ENCODE data around the gene SULF2.
"Not testable (repeated sequence)": the region's sequence is repeated elsewhere in the genome, so short reads cannot be mapped to it uniquely, and the experiment has no call there.

The SULF2 gene

DNA sequence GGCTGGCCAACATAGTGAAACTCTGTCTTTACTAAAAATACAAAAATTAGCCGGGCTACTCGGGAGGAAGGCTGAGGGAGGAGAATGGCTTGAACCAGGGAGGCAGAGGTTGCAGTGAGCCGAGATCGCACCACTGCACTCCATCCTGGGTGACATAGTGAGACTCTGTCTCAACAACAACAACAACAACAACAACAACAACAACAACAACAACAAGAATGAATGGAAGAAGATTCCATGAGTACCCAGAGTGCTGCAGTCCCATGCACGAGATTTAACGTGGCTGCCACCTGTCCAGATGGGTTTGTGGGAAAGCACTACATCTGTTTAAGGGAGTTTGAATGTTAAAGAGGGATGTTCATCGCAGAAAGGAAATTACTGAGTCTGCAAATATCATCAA, 19.7 kb upstream of the SULF2 start:
- DNase-seq (ENCODE audit: low read depth): not testable (repeated sequence)

DNA sequence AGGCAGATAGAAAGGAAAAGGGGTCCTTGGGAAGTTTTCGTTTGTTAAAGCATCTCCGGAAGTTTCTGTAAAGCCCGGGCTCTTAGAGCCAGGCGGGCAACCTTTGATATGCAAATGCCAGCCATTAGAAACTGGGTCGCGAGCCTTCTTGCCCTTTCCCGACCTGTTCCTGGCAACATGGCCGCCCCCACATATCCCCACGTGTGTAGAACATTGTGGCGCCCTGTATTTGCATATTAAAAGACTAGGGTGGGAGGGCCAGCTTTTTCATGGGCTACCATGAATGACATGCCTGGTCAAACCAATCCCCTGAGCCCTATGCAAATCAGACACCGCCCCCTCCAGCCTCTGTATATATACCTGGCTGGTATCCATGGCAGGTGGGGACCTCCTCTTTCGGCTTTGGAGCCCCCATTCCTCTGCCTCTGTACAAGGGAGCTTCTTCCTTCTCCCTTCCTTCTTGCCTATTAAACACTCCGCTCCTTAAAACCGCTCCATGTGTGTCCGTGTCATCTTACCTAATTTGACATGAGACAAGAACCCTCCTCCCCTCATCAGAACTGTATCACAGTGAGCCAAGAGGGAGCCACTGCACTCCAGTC, 19.0 kb upstream of the SULF2 start:
- DNase-seq (ENCODE audit: low read depth): not testable (repeated sequence)

DNA sequence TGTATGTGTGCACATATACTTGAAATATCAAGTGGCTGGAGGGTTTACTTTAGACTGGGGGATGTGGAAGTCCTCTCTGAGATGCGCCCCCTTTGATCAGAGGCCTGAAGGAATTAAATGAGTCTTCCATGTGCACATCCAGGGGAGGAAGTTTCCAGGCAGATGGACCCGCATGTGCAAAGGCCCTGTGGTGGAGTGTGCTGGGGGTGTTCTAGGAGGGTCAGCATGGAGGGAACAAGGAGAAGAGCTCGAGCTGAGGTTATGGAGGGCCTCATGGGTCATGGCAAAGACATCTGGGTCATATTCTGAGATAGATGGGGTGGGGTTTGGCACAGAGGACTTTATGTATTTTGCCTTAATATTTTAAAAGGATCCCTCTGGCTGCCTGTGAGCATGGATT, 17.7 kb upstream of the SULF2 start:
- no peak for DNase-seq (ENCODE audit: low read depth)

DNA sequence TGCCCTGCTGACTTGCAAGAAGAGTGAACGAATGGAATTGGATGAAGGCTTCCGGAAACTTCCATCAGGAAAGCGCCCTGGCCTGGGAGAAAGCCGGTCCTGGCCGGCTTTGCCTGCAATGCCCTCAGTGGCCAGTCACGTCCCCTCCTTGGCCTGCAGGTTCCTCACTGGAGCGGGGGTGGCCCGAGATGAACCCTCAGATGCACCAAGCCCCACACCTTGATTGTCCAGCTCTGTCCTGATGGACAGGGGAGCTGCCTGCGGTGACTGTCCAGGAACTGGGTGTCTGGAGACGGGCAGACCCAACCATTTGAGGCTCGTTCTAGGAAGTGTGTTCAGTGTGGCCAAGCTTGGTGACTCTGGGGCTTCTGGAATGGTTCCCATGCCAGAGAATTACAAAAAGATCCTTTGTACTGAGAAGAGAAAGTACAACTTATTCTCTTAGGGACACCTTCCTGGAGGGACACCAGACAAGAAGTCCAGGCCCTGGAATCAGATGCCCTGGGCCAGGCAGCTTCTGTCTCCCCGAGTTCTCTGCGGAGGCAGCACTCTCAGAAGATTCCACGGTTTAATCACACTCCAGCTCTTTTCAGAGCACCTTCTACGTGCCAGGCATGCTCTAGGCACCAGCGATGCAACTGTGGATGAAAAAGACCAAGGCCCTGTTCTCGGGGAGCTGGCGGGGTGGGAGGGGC, 17.1 kb upstream of the SULF2 start:
- DNase-seq (ENCODE audit: low read depth): no peak

DNA sequence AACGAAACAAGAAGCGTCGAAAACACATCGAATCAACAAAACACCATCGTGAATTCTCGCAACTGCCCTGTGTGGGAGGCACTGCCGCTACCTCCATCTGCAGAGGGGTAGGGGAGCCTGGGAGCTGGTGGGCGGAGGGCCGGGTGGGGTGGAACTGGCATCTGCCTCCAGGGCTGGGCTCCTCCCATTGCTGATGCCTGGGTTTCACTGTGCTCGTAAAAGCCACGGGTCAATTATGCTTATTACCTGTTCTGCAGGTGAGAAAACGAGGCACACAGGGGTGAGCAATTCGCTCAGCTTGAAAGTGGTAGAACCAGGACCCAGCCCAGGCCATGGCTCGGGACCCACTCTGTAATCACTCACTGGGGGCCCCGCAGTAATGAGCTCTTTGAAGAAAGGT, 16.5 kb upstream of the SULF2 start:
- no peak for DNase-seq (ENCODE audit: low read depth)

DNA sequence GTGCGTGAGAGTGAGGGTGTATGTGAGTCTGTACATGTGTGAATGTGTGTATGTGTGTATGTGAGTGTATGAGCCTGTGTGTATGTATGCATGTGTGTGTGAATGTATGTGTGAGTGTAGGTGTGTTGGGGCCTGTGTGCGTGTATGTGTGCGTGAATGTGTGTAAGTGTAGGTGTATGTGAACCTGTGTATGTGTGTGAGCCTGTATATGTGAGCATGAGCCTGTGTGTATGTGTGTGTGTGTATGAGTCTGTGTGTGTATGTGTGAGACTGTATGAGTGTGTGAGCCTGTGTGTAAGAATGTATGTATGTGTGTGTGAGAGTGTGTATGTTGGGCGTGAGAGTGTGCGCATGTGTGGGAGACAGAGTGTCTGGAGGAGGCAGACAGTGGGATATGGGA, 15.8 kb upstream of the SULF2 start:
- DNase-seq (ENCODE audit: low read depth): no peak

DNA sequence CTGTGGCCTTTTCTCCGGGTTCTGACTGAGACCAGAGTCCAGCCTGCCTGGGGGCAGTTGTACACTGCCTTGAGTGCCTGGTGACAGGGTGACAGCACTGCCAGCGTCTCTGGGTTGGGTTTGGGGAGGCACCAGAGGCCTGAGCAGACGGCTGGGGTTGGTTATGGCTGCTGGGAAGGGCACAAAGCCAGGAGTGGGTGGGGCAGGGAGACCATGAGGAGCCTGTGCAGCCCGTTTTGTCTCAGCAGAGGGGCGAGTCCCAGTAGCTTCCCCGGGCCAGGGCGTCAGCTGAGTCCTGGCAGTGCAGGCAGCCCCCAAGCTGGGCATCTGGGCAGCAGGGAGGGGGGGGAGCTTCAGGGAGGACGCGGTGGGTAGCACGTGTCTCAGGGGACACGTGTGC, 15.3 kb upstream of the SULF2 start:
- no peak for DNase-seq (ENCODE audit: low read depth)

DNA sequence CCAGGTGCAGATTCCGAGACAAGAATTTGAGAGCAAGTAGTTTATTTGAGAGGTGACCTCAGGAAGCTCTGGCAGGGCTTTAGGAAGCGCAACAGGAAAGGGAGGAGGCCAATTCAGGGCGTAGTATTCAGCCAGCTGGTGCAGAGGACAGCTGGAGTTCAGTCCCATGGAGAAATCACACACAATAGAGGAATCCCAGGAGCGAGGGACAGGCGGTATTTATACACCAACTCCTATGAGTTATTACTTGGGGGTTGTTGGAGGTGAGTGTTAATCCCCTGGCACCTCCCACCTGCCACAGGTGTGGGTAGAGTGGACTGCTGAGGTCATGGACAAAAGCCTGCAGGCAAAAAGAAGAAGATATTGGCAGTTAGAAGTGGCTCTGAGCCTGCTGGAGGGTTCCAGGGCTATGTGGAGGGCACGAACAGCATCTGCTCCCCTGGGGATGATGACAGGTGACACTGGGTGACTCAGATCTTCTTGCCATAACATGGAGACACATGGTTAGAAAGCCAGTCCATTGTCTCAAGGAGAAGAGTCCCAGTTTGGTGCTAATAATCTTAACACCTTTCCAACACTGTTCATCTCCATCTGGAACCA, 13.9 kb upstream of the SULF2 start:
- DNase-seq (ENCODE audit: low read depth): no peak

DNA sequence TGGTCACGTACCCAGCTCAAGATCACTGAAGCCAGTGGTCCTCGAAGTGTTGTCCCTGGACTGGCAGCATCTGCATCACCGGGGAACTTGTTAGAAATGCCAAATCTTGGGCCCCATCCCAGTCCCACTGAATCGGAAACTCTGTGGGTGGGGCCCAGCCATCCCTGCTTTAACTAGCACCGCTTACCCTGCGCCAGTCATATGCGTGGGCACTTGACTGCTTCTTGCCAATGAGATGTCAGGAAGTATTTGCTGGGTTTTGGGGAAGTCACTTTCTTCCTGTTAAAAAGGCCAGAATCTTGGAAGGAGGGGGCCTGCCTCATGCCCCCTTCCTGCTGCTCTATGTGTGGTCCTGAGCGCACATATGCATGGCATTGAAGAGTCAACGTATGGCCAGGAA, 11.7 kb upstream of the SULF2 start:
- no peak for DNase-seq (ENCODE audit: low read depth)

DNA sequence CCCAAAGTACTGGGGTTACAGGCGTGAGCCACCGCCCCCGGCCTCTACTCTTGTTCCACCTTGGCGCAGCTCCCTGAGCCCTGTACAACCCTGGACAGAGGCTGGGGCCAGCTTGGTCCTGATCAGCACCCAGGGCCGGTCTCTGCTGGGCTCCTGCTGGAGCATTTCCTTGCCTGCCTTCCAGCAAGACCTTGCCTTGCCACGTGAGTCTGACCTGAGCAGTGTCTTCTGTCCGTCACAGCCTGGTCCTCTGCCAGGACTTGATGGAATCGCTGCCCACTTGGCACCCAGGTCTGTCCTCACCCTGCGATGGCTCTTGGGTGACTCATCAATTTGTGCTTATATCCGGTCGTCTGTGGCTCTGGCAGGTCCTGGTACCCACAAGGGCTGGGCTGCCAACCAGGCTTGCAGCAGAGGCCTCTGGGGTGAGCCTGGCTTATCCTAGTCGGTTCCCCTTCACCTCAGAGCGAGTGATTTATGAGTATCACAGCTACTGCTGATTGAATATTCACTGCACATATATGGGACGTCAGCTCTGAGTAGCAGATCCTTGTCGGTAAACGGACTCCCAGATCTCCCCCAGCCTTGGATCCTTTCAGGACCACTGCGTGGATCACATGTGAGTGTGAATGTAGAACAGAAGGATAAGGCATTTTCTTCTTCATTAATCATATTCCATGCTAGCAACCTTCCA, 10.1 kb upstream of the SULF2 start:
- DNase-seq (ENCODE audit: low read depth): no peak

DNA sequence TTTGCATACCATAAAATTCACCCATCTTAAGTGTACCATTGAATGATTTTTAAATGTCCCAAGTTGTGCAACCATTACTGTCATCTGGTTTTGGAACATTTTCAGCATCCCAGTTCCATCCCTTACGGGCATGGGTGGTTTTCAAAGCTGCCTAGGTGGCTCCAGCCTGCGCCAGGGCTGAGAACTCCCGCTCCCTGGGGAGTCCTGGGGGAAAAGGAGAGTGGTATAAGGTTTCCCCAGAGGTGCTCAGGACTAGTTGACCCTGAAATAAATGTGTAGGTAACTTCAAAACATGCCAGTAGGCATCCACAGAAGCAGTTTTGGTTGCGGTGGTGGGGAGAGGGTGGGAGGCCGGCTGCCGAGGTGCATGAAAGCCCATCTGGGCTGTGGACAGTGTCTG, 9.0 kb upstream of the SULF2 start:
- DNase-seq (ENCODE audit: low read depth): not testable (repeated sequence)

DNA sequence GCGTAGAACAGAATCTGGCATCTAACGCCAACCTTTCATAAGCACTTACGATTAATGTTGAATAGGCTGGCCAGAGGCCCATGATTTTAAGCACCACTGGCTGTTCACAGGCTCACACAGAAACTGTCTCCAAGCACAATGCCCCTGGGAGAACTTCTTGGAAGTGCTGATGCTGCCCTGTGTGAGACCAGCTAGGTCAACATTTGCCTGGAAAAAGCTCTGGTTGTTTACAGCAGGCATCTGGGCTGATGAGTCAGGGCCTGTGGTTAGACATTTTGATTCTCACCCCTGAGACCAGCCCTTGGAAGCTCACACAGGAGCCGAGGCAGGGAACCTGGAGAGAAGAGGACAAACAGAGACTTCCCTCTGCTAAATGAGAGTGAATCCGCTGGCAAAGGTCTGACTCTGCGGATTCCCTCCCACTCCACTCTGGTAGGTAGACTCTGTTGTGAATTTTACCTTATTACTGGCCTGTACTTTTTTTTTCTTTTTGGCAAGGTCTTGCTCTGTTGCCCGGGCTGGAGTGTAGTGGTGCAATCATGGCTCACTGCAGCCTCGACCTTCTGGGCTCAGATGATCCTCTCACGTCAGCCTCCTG, 6.8 kb upstream of the SULF2 start:
- DNase-seq (ENCODE audit: low read depth): no peak

DNA sequence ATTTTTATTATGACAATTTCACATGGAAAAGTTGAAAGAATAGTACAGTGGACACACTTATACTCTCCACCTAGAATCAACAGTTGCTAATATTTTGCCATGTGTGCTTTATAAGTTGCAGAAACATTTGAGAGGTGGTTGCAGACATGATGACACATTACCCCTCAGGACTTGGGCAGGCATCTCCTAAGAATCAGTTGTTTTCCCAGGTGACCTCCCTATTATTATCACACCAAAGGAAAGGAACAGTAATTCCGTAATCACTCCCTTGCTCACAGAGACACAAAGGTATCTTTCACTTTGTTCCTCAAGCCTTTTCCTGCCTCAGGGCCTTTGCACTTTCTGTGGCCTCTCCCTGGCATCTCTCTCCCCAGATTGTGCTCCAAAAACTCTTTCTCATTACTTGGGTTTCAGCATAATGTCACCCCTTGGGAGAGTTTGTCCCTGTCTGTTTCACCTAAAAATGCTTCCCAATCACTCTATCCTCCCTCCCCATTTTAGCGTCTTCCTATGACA, 5.9 kb upstream of the SULF2 start:
- no peak for DNase-seq (ENCODE audit: low read depth)

DNA sequence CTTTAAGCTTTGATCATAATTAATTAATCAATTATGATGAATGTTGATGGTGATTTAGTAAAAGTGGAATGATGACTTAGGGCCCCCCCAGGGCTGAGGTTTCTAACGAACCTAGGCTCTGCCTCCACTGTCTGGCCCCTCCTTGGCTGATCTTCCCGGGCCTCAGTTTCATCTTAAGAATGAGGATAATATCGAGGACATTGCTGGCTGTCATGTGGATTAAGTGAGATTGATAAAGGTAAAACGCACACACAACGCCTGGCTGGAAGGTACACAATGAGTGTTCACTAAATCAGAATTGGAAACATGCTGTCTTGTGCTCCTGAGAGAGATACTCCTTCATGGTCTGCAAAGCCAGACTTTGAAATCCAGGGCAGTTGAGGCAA, 5.3 kb upstream of the SULF2 start:
- DNase-seq (ENCODE audit: low read depth): no peak

DNA sequence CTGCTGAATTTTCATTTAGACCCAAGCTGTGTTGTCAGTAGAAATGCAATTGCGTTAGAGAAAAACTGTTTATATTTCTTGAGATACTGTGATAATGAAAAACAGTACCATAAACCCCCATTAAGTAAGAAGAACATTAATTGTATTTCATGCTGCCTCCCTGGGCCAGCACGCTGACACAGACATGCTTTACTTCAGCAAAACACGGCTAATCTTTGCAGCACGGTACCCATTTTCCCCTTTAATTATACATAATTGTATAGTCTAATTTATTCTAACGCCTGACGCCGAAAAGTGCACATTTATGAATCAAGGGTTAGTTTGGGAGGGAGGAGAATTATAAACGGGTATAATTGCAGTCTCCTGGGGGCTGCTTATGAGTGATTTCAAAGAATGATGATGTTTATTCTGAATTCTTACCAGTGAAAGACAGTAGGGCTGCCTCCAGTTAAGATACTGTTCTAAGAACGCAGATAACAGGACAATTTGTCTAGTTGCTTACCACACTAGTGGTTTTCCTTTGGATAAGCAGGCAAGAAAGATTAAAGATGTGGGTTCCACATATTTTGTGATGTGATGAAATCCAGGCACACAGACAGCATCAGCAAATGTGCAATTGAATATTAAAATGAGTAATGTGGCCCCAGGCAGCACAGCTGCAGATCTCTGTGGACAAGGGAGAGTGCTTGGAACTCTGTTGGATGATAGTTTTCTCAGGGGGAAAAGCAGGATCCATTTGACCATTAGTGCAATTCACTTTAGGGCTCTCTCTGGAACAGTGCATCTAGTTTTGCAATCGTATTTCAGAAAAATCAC, 4.7 kb upstream of the SULF2 start:
- DNase-seq (ENCODE audit: low read depth): no peak

DNA sequence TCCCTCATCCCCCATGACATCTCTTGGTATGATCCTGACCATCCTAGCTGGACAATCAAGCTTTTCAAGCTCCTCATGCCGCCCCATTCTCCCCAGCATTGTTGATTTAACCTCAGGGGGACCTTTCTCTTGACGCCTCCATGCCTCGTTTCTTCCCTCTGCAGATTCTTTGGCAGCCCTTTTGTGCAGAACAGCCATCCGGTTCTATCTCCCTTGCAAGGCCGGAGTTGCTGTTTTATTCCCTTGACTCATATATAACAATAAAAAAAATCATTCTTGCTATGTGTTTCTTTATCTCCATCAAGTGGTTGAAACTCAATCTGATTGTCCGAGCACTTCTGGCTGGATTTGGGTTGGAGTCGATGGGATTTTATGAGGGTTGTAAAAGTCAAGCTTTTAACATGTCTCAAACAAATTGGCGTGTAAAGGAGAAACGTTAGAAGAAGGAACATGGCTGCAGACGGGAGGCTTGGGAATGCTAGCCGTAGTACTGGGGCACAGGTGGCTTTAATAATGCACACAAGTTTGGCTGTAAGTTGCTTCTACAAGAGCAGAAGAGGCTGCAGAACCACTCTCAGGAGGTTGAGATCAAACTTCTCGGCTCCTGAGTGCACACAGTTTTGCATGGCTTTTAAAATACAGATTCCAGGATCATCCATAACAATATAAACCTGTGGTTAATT, 3.9 kb upstream of the SULF2 start:
- no peak for DNase-seq (ENCODE audit: low read depth)

DNA sequence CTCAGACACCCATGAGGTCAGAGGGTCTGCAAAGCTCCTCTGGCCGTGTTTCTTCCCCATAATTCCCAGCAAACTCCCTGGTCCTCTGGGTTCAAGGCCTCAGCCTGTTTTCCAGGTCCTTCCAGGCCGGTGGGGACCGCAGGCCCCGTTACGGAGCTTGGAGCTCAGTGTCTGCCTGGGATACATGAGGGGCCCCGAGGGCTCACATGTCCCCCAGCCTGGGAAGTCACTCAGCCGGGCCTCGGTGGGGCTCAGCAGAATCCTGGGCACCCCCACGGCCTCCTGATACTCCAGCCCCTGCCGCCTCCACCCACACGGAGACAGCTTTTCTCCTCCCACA, 3.4 kb upstream of the SULF2 start:
- DNase-seq (ENCODE audit: low read depth): no peak

DNA sequence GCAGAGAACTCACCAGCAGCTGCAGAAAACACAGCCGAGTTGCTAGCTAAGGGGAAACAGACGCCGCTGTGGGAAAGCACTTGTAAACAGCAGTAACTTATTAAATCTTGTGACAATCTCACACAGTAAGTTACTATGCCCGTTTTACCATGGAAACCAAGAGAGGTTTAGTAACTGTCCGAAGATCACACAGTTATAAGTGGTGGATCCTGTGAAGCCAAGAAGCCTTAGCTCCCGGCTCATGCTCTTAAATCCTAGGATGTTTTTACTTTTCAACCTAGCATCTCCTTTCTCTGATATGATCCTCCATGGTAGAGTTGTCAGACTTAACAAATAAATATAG, 1.5 kb upstream of the SULF2 start:
- no peak for DNase-seq (ENCODE audit: low read depth)

DNA sequence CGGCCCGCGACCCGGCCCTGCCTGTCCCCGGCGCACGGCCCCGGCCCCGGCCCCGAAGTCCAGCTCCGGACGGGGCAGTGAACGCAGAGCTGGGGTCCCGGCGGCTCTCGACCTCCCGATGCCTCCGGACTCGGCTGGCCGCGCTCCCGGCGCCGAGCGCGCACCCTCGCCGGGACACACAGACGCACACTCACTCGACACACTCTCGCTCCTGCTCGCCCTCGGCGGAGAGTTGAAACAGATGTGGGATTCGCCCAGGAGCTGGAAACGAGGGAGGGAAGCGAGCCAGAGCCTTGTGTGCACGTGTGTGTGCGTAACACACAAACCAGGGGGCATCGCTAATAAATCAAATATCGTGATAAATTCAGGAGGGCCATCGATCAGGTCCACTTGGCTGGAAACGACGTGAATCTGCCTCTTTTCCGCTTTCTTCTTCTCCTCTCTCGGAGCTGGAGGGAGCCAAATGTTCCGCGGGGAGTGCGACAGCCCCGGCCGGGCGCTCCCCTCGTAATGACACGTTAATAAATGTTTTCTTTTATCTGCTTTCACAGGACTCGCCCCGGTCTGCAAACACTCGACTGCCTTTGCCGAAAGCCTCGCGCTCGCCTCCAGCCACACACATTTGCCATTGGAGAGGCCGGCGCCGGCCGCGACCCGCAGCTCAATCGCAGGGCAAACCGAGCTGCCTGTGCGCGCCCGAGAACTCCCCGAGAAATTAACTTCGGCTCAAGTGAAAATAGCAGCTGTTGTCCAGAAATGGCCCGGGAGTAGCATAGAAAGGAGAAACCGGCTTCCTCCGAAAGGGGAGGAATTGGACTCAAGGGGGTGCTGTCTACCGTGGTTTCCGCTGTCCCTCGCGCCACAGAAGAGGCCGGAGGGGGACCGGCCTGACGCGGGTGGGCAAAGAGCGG, 828 bp upstream of the SULF2 start:
- DNase-seq (ENCODE audit: low read depth): no peak

DNA sequence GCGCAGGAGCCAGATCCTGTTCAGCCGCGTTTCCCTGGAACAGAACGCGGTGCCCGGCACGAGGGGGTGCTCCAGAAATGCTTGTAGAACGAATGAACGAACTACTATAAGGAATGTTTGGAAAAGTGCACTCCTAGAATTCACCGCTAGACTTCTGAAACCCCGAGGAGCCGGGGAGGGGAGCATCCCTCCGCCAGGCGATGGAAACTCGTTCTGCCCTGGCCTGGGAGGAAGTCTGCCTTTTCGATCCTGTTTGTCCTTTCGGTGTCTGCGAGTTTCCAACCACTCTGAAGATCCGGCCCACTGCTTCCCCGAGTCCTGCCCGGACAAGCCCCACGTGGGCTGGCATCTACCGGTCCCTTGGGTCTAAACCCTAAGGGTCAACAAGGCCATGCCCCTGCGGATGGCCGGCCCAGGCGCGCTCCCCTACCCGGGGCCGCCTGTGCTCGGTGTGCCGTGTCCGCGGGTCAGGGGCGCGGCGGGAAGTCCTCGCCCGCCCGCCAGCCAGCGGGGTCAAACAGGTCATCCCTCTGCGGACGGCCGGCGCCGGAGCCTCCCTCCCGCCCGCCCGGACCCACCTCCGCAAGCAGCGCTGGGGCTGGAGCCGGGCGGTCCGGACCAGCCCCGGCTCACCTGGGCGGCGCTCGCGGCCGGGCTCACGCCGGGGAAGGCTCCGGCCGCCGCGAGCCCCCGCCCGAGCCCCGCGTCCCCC, 526 bp downstream of the SULF2 start:
- DNase-seq (ENCODE audit: low read depth): no peak
